HepG2 (cell line): ENCODE measurements around the gene MYD88. TPM values are rescaled to one million over a fixed set of nuclear protein-coding genes. Genes with fewer than 3 reads are reported as not detected.

Source experiments
- ATAC-seq: fragments of 200-7000 bp; cut with Tn5 transposase; 3 replicates; pipeline ENCODE4 v1.9.1; 2020; ENCODE audit warnings: mild to moderate bottlenecking, moderate library complexity
- BruUV-seq: library from RNA; stranded (reverse); fragments of 400-500 nt; replicated peaks from 2 replicates; lab custom pipeline; 2021; lab: Mats Ljungman, UMichigan
- CTCF ChIA-PET: fragments of 300-600 bp; formaldehyde crosslinking; extraction: SDS; loops from one replicate; lab custom pipeline; 2021; ENCODE audit warnings: low total read pairs, inconsistent platforms, low intra/inter-chr PET ratio; lab: Yijun Ruan, JAX
- POLR2A ChIA-PET: fragments of 350-600 bp; sonication (Branson Sonifier 250); formaldehyde crosslinking; loops from one replicate; lab custom pipeline; 2020; ENCODE audit warnings: antibody characterized with exemption, inconsistent platforms; lab: Yijun Ruan, JAX
- DNase-seq: peaks from one replicate; pipeline ENCODE4 v3.0.0-alpha.2; 2015; ENCODE audit warnings: low spot score
- FAIRE-seq: peaks from 3 replicates; lab custom pipeline; 2011; peaks lifted over from hg19 to GRCh38; lab: Jason Lieb, UNC
- H2AFZ ChIP-seq: one replicate; pipeline ENCODE4 v1.6.1; 2011; ENCODE audit warnings: low read length, inconsistent platforms
- H3K27ac ChIP-seq: fragments of 300-600 bp; 3 replicates; pipeline ENCODE4 v1.8.0; 2011; ENCODE audit warnings: mixed run types, mild to moderate bottlenecking, mixed read lengths, low read length, inconsistent platforms; ENCODE audit not compliant: insufficient read depth; ENCODE audit errors: extremely low read length
- H3K27me3 ChIP-seq, 2 experiments: fragments of 200-600 bp in 1 of 2; 2 replicates in 1 of 2; 3 replicates in 1 of 2; pipeline versions ENCODE4 v1.6.0 to v1.8.0; 2011; ENCODE audit warnings: low read length in 2 of 2, mild to moderate bottlenecking in 2 of 2, moderate library complexity in 2 of 2, inconsistent platforms in 1 of 2; ENCODE audit not compliant: insufficient read depth in 2 of 2, control insufficient read depth in 1 of 2
- H3K36me3 ChIP-seq, 2 experiments: fragments of 200-600 bp in 1 of 2; replicated peaks in 1 of 2; 2 replicates in 1 of 2; 3 replicates in 1 of 2; pipeline versions ENCODE4 v1.5.1 to v1.8.0; 2011; ENCODE audit warnings: low read length in 2 of 2, inconsistent platforms in 1 of 2; ENCODE audit not compliant: insufficient read depth in 2 of 2, control insufficient read depth in 1 of 2
- H3K4me1 ChIP-seq: 2 replicates; pipeline ENCODE4 v1.5.1; 2012; ENCODE audit warnings: low read length, inconsistent platforms; ENCODE audit not compliant: insufficient read depth
- H3K4me2 ChIP-seq: 2 replicates; pipeline ENCODE4 v1.6.0; 2011; ENCODE audit warnings: low read depth, low read length, inconsistent platforms
- H3K4me3 ChIP-seq, 3 experiments: fragments of 200-600 bp in 1 of 3; sonication (generic), shearing (Covaris generic) in 1 of 3; replicated peaks in 1 of 3; 2 replicates each; pipeline ENCODE4 v1.5.1; 2011 to 2016; ENCODE audit warnings: low read length in 3 of 3, inconsistent platforms in 2 of 3, low read depth in 2 of 3, mild to moderate bottlenecking in 2 of 3, control low read depth in 1 of 3, mixed read lengths in 1 of 3; ENCODE audit not compliant: insufficient read depth in 1 of 3
- H3K79me2 ChIP-seq: one replicate; pipeline ENCODE4 v1.6.1; 2011; ENCODE audit warnings: low read length, inconsistent platforms; ENCODE audit not compliant: insufficient read depth
- H3K9ac ChIP-seq: 2 replicates; pipeline ENCODE4 v1.6.0; 2011; ENCODE audit warnings: mild to moderate bottlenecking, low read depth, low read length, inconsistent platforms; ENCODE audit not compliant: insufficient read depth
- H3K9me3 ChIP-seq: 2 replicates; pipeline ENCODE4 v1.5.1; 2012; ENCODE audit warnings: mild to moderate bottlenecking, low read length
- H4K20me1 ChIP-seq: 2 replicates; pipeline ENCODE4 v1.6.0; 2011; ENCODE audit warnings: inconsistent platforms, mild to moderate bottlenecking, low read length, moderate library complexity; ENCODE audit not compliant: insufficient read depth
- SMAD9 ChIP-seq: sonication (generic); formaldehyde crosslinking; IDR thresholded peaks from 2 replicates; pipeline ENCODE4 v1.5.1; 2020; ENCODE audit warnings: mild to moderate bottlenecking, missing genetic modification reagents
- ZNF282 ChIP-seq: fragments of 450-650 bp; IDR thresholded peaks from 2 replicates; pipeline ENCODE4 v1.6.1; 2018; ENCODE audit not compliant: partially characterized antibody
- ZNF317 ChIP-seq: sonication (generic); formaldehyde crosslinking; IDR thresholded peaks from 2 replicates; pipeline ENCODE4 v1.5.0; 2020; ENCODE audit warnings: mild to moderate bottlenecking, missing genetic modification reagents
- ZNF530 ChIP-seq: sonication (generic); formaldehyde crosslinking; IDR thresholded peaks from 2 replicates; pipeline ENCODE4 v1.5.0; 2020; ENCODE audit warnings: low read depth, mild to moderate bottlenecking, missing genetic modification reagents
- ZNF563 ChIP-seq: sonication (generic); formaldehyde crosslinking; IDR thresholded peaks from 2 replicates; pipeline ENCODE4 v1.8.0; 2022; ENCODE audit warnings: mild to moderate bottlenecking, moderate library complexity, missing genetic modification reagents
- ZNF747 ChIP-seq: sonication (generic); formaldehyde crosslinking; IDR thresholded peaks from 2 replicates; pipeline ENCODE4 v1.8.1; 2023; ENCODE audit warnings: missing genetic modification reagents, mild to moderate bottlenecking, borderline replicate concordance
- ZNF766 ChIP-seq: sonication (generic); formaldehyde crosslinking; IDR thresholded peaks from 2 replicates; pipeline ENCODE4 v1.5.0; 2020; ENCODE audit warnings: missing genetic modification reagents, borderline replicate concordance
- WGBS: methylation state at CpG from one replicate; pipeline ENCODE4 v1.1.6; 2017; ENCODE audit warnings: low lambda C conversion rate; 5-methylcytosine and 5-hydroxymethylcytosine counted together
- in situ Hi-C: cut with HindIII; loops from 2 replicates; pipeline ENCODE4 v1.10.0; 2017; ENCODE audit warnings: low pct_unique_long_range_greater_than_20kb; ENCODE audit not compliant: extremely low pct_ligation_motif_present
- intact Hi-C: fragments of 100-400 bp; cut with micrococcal nuclease; formaldehyde crosslinking; loops from one replicate; pipeline ENCODE4 v1.10.0; 2022; ENCODE audit not compliant: unreplicated experiment
- polyA plus RNA-seq, 8 experiments: library from polyadenylated mRNA; depleted of rRNA in 3 of 8; stranded (reverse) in 7 of 8; unstranded in 1 of 8; fragments of >200 nt; fragmentation: Illumina TruSeq in 4 of 8; extraction: Trizol in 4 of 8; gene quantifications; 2 replicates each; pipeline versions ENCODE4 v1.2.1 to v1.2.3, GENCODE V29; 2011 to 2016; ENCODE audit warnings: low read depth in 4 of 8, missing spikeins in 1 of 8, mixed read lengths in 1 of 8; ENCODE audit not compliant: insufficient read depth in 1 of 8
- total RNA-seq, 5 experiments: library from RNA; depleted of rRNA; stranded (reverse); fragments of >200 nt; fragmentation: Illumina TruSeq; extraction: Trizol; gene quantifications; 2 replicates each; pipeline ENCODE4 v1.2.3, GENCODE V29; 2016; ENCODE audit warnings: low read depth in 1 of 5
- TF ChIP-seq, protein P1 (sequence below): sonication (generic); formaldehyde crosslinking; IDR thresholded peaks from 2 replicates; pipeline ENCODE4 v1.5.0; 2020; ENCODE audit warnings: mild to moderate bottlenecking, missing genetic modification reagents
- TF ChIP-seq, protein P2 (sequence below): IDR thresholded peaks from 2 replicates; pipeline ENCODE4 v1.6.1; 2016; ENCODE audit warnings: missing compliant biosample characterization, missing genetic modification reagents, borderline replicate concordance
- TF ChIP-seq, protein P3 (sequence below): IDR thresholded peaks from 2 replicates; pipeline ENCODE4 v1.6.1; 2016; ENCODE audit warnings: control low read depth
- TF ChIP-seq, protein P4 (sequence below): sonication (generic); formaldehyde crosslinking; IDR thresholded peaks from 2 replicates; pipeline ENCODE4 v1.4.0; 2020; ENCODE audit warnings: missing genetic modification reagents
- TF ChIP-seq, protein P5 (sequence below): fragments of 450-650 bp; IDR thresholded peaks from 2 replicates; pipeline ENCODE4 v1.6.1; 2017

MYD88 gene
- total and polyA plus RNA-seq, 2 of the 13 experiments (the other 11 are each of a cell fraction or from before 2014, with no cell fraction given), result 7.6 to 32.7 TPM

DNA sequence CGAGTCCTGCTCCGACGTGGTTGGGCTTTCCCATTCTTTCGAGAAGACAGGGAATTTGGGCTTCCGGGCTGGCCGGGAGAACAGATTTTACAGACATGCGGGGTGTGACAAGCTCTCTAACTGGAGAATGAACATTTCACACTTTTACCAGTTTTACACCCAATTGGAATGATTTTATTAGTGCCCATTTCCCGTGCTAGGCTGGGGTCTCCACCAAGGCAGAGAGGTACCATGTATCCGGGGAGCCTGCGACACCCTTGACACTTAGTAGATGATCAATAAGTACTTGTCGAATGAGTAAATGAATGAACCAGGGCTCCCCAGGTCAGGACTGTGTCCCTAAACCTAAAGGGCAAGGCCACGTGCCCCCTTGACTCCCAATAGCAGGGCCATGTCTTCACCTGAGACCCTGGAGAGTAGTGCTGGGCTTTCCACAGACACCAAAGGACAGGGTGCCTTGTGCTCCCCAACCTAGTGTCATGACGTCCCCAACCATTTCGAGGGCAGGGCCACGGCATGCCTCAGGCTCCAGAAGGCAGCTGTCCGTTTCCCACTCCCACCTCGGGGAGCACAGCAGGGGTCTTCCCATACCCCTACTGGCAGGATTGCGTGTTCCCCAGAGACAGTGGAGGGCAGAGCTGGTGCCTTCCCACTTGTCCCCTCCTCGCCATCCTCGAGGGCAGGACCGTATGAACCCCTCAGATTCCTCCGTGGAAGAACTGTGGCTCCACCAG, 679 bp upstream of the MYD88 start:
- WGBS, result 1% methylated on average over 9 of the region's 22 CpGs
- ATAC-seq (peak; percentile 8), FAIRE-seq (no peak), DNase-seq (no peak)
- H4K20me1 ChIP-seq, result no peaks in the 10 kb centered on the region
- H3K9ac ChIP-seq, result peak overlapping the region; percentile 85
- intact Hi-C loops, result loop anchor here (1.0 to 10.0 kb wide), 4 partner anchors 27 to 145 kb away; partner anchors contain the start of genes OXSR1 and SLC22A14
- no peaks in the 10 kb centered on the region; a peak in 1 of 5 replicates for H3K27me3 ChIP-seq
- no peaks in the 10 kb centered on the region for H3K9me3 ChIP-seq
- peak overlapping the region; percentile 98 for H3K4me2 ChIP-seq
- BruUV-seq, result TSS peak; percentile 70
- H3K4me3 ChIP-seq, result peak overlapping the region; percentile 59 to 96 (median 88)
- ChIA-PET POLR2A (interaction anchor here (0.8 to 7.0 kb wide), 14 partner anchors 10 to 328 kb away, joined by 3 to 179 read pairs (median 5); partner anchors contain the start of genes OXSR1 and XYLB), CTCF (no interaction called here)
- no peak overlapping the region for H2AFZ ChIP-seq
- peaks cover 2 to 22% of the 10 kb centered on the region in 2 experiments; a peak in 4 of 5 replicates for H3K36me3 ChIP-seq
- H3K79me2 ChIP-seq, result peaks cover 49% of the 10 kb centered on the region
- in situ Hi-C loops, result loop anchor here (25.0 kb wide), 1 partner anchor 325 kb away; the partner anchor contains the start of gene ACVR2B
- H3K4me1 ChIP-seq, result peaks cover 49% of the 10 kb centered on the region
- peak overlapping the region; percentile 75 for H3K27ac ChIP-seq
- TF ChIP-seq ZNF317 (CRISPR knock-in tag) (no peak), ZNF747 (peak; percentile 14; the same call in 1 of the 2 replicates), ZNF563 (no peak), ZNF766 (CRISPR knock-in tag) (0 out of 2 replicates have a peak, but pooled peaks have one; percentile 40), SMAD9 (no peak), ZNF530 (CRISPR knock-in tag) (no peak), ZNF282 (no peak)
- TF ChIP-seq, protein P1, sequence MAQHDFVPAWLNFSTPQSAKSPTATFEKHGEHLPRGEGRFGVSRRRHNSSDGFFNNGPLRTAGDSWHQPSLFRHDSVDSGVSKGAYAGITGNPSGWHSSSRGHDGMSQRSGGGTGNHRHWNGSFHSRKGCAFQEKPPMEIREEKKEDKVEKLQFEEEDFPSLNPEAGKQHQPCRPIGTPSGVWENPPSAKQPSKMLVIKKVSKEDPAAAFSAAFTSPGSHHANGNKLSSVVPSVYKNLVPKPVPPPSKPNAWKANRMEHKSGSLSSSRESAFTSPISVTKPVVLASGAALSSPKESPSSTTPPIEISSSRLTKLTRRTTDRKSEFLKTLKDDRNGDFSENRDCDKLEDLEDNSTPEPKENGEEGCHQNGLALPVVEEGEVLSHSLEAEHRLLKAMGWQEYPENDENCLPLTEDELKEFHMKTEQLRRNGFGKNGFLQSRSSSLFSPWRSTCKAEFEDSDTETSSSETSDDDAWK (CRISPR knock-in tag), result no peak
- TF ChIP-seq, protein P2, sequence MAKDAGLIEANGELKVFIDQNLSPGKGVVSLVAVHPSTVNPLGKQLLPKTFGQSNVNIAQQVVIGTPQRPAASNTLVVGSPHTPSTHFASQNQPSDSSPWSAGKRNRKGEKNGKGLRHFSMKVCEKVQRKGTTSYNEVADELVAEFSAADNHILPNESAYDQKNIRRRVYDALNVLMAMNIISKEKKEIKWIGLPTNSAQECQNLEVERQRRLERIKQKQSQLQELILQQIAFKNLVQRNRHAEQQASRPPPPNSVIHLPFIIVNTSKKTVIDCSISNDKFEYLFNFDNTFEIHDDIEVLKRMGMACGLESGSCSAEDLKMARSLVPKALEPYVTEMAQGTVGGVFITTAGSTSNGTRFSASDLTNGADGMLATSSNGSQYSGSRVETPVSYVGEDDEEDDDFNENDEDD, result no peak
- TF ChIP-seq, protein P3, sequence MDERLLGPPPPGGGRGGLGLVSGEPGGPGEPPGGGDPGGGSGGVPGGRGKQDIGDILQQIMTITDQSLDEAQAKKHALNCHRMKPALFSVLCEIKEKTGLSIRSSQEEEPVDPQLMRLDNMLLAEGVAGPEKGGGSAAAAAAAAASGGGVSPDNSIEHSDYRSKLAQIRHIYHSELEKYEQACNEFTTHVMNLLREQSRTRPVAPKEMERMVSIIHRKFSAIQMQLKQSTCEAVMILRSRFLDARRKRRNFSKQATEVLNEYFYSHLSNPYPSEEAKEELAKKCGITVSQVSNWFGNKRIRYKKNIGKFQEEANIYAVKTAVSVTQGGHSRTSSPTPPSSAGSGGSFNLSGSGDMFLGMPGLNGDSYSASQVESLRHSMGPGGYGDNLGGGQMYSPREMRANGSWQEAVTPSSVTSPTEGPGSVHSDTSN, result no peak
- TF ChIP-seq, protein P4, sequence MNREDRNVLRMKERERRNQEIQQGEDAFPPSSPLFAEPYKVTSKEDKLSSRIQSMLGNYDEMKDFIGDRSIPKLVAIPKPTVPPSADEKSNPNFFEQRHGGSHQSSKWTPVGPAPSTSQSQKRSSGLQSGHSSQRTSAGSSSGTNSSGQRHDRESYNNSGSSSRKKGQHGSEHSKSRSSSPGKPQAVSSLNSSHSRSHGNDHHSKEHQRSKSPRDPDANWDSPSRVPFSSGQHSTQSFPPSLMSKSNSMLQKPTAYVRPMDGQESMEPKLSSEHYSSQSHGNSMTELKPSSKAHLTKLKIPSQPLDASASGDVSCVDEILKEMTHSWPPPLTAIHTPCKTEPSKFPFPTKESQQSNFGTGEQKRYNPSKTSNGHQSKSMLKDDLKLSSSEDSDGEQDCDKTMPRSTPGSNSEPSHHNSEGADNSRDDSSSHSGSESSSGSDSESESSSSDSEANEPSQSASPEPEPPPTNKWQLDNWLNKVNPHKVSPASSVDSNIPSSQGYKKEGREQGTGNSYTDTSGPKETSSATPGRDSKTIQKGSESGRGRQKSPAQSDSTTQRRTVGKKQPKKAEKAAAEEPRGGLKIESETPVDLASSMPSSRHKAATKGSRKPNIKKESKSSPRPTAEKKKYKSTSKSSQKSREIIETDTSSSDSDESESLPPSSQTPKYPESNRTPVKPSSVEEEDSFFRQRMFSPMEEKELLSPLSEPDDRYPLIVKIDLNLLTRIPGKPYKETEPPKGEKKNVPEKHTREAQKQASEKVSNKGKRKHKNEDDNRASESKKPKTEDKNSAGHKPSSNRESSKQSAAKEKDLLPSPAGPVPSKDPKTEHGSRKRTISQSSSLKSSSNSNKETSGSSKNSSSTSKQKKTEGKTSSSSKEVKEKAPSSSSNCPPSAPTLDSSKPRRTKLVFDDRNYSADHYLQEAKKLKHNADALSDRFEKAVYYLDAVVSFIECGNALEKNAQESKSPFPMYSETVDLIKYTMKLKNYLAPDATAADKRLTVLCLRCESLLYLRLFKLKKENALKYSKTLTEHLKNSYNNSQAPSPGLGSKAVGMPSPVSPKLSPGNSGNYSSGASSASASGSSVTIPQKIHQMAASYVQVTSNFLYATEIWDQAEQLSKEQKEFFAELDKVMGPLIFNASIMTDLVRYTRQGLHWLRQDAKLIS (CRISPR knock-in tag), result 0 out of 2 replicates have a peak, but pooled peaks have one; percentile 5
- TF ChIP-seq, protein P5, sequence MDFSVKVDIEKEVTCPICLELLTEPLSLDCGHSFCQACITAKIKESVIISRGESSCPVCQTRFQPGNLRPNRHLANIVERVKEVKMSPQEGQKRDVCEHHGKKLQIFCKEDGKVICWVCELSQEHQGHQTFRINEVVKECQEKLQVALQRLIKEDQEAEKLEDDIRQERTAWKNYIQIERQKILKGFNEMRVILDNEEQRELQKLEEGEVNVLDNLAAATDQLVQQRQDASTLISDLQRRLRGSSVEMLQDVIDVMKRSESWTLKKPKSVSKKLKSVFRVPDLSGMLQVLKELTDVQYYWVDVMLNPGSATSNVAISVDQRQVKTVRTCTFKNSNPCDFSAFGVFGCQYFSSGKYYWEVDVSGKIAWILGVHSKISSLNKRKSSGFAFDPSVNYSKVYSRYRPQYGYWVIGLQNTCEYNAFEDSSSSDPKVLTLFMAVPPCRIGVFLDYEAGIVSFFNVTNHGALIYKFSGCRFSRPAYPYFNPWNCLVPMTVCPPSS, result no peak
